Fibroblast of peridontal ligament (primary cell): ENCODE data around the gene KLHL15.
"Not testable (repeated sequence)": the region's sequence is repeated elsewhere in the genome, so short reads cannot be mapped to it uniquely, and the experiment has no call there.

Experiments used
- DNase-seq: peaks from one replicate; pipeline ENCODE4 v3.0.0-alpha.2; 2010; ENCODE audit errors: extremely low read depth

The KLHL15 gene

DNA sequence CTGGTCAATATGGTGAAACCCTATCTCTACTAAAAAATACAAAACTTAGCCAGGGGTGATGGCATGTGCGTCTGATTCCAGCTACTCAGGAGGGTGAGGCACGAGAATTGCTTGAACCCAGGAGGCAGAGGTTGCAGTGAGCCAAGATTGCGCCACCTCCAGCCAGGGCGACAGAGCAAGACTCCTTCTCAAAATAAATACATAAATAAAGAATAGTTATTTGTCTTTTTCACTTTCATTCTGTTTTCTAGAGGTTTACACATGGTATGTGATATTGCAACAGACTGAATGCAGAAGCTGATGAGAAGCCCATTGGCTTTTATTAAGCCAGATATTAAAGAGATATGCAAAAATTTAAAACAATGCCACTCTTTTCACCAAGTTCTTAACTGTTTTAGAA lies 8.2 kb downstream of the KLHL15 start:
- DNase-seq: no peak

DNA sequence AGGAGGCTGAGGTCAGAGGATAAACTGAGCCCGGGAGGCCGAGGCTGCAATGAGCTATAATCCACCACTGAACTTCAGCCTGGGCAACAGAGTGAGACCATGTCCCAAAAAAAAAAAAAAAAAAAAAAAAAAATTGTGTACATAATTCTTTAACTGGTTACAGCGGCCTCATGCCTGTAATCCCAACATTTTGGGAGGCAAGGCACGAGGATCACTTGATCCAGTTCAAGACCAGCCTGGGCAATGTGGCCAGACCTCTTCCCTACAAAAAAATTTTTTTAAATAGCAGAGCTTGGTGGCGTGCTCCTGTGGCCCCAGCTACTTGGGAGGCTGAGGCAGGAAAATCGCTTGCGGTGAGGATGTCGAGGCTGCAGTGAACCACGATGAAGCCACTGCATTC lies 9.3 kb downstream of the KLHL15 start:
- no peak for DNase-seq

DNA sequence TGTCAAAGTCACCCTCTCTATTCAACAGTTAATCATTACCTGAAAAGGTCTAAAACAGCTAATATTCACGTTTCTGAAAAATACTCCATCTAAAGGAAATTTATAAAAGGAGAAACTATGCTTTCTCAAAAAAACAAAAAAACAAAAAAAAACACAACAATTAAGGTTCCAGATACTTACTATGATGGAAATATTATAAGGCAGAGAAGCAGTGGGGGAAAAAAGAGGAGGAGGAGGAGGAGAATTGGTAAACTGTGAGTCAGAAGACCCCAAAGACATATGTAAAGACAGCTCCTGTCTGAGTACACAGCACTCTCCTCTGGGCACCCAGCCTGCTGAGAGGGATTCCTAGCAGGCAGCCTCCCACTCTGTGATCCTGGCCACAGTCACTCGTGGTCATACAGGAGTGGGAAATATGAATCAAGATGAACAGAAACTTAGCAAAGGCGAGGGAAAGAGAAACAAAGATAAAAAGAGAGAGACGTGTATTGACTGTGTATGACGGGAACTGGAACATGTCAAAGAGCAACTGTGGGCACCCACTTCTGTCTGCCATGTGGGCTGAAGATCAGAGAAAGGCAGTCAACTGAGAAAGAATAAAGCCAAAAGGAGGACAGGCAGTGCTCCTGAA lies 12.5 kb downstream of the KLHL15 start:
- DNase-seq: no peak

DNA sequence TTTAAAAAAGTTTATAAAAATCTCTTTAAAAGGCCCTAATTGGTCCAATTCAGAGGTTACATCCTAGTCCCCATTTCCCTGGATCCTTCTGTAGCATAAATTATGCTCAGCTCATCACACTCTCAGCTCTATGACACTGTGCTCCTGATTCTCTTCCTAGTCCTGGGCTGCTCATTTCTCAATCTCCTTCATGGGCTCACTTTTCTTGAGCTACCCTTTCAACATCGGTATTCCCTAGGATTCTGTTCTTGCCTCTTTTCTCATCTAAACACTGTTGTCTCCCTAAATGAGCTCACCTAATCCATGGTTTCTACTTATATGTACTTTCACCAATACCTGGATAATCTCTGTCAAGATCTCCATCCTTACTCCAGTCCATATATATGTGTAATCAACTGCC lies 14.7 kb downstream of the KLHL15 start:
- DNase-seq: no peak

DNA sequence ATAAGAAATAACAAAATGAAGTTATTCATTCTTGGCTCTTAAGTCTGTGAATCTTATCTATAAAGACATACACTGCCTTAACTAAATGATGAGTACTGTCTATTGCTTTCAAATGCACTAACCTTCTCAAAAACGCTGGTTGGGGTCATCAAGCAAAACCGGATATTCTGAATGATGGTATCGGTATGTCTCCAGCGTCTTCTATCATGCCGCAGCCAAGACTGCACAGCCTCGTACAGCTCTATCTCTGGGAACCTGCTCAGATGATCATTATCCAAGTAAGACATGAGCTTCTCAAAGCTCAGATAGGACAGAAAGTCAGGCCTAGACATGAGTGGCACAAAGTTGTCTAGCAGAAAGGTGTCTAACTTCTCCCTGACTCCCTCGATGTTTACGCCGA lies 21.1 kb downstream of the KLHL15 start:
- DNase-seq: no peak

DNA sequence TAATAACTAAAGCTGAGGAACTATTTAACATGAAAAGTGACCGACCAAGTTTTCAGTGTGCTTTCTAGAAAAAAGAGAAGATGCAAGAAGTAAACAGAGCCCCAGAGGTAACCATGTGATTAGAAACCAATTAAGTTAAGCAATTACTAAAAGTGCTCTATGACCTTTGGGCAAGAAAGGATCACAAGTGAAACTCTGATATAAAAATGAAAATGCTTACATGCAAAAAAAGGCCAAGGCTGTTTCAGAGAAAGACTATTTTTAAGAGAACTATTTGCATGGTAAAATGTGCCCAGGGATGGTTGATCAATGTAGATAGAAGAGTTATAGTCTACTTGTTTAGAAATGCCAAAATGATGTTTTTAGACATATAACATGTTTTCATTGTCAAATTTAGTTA lies 22.0 kb downstream of the KLHL15 start:
- no peak for DNase-seq

DNA sequence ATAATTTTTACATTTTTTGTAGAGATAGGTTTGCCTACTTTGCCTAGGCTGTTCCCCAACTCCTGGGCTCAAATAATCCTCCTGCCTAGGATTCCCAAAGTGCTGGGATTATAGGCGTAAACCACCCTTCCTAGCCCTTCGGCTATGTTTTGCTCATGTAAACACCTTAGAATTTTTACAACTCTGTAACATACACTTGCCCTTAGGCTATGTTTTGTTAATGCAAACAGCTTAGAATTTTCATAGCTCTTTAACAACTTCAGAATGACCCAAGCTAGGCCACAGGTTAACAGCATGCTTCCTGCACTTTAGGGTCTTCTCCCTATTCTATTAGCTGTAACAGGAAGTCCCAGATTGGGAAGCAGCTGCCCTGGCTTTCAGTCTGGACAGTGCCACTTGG lies 24.2 kb downstream of the KLHL15 start:
- no peak for DNase-seq

DNA sequence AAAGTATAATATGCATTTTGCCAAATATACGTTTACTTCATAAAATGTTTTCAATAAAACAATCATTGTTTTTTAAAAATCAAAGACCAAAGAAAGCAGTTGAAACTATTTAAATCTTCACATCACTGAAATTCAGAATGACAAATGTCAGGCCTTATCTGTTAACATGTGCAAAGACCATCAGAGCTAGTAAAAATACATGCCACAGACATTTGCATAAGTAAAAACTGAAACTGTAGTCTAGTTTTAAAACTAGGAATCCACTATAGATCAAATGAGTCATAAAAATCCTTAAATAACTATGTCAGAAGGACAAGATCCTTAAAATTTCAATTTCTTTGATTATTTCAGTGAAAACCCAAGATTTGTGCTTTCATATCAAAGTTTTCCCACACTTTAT lies 24.8 kb downstream of the KLHL15 start:
- no peak for DNase-seq

DNA sequence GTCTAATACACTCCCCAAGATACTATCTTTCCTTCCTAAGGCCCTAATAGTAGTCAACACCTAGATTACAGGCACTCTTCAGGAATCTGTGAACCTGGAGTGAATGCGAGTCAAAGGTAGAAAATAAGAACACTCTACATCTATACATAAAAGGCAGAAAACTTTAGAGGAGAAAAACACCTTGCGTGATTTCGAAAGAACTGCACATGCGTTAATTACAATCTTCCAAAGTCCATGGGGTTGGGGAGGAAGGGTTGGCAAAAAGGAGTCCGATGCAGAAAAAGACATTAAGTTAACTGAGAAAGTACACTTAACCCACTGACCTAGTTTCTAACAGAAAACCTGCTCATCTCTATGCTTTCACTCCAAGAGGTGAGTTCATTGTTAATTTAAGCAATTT lies 27.3 kb downstream of the KLHL15 start:
- no peak for DNase-seq

DNA sequence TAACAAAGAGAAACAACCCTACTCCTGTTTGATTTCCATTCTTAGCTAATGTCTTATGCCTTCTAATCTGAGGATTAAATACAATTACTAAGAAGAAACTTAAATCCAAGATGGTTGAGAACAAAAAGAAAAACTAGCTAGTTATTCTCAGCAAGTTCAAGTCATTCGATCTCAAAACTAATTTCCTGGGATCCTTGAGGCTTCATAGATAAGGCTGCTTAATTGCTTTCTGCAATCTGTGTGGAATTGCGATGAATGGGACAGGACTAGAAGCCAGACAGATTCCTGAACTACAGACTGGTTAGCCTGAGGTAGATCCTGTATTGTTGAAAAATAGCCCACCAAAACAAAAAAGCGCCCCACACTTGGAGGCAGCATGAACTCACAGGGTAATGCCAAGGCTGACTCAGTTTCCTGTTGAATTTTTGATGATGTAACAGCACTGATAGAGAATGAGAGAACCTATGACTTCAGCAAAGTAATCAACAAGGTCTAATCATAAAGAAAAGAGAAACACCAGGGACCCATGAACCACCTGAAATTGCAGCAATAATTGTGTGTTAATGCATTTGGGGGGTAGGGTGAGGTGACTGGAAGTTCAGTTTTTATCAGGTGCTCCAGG lies 33.9 kb downstream of the KLHL15 start:
- no peak for DNase-seq

DNA sequence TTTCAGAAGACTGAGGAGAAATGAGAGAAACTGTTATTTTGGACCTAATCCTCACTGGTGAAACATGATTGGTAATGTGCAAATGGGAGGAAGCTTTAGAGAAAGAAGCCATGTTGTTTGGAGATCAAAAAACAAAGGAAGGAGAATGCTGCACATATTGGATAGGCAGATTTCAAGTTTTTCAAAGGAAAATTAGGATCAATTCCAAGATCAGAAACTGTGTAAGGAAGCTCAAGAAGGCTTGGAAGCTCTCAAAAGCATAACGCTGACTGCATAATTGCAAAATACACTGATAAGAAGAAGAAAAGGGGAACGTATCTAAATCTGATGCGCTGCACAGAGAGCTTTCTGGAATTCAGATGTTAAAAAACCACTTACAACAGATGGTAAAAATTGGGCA lies 34.6 kb downstream of the KLHL15 start:
- DNase-seq: no peak

DNA sequence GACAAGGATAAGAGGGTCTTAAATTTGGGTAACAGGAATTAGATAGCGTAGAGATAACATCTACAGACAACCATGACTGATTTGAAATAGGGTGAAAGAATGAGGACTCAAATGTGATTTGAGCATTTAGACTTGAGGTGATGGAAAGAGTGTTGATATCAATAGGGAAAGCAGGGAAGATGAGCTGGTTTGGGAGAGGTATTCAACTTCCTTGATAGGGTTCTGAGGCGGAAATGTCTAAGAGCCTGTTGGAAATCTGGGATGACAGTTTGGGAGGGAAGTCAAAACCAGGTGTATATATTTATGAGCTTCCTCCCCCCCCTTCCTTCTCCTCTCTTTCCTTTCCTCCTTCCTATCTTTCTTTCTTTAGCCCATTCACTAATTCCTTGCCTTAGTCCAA lies 36.5 kb downstream of the KLHL15 start:
- no peak for DNase-seq

DNA sequence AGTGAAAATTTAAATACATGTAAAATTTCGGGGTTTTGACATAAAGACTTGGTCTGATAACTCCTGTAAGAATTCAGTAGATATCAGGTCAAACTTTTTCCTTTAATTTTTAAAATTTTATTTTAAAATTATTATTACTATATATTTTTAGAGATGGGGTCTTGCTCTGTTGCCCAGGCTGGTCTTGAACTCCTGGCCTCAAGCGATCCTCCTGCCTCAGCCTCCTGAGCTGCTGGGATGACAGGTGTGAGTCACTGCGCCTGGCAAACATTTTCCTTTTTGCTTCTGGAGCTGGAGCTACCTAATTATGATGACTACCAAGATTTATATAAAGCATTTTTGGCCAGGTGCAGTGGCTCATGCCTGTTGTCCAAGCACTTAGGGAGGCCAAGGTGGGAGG lies 37.3 kb downstream of the KLHL15 start:
- DNase-seq: no peak

DNA sequence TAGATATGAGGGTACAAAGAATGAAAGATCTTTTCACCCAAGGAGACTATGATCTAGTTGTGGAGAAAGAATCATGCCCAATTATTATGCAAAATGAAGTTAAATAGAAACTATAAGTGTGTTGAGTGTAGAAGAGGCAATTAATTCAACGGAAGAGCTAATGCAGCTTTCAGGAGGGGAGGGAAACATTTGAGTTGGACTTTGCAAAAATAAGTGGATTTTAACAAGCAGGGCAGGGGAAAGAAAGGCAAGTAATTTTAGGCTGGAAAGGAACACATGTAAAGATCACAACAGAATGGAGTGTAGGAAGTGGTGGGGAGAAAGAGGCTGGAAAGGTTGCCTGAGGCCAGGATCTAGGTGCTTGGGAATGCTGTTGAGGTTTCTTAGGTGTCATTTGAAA lies 44.1 kb downstream of the KLHL15 start:
- DNase-seq: no peak

DNA sequence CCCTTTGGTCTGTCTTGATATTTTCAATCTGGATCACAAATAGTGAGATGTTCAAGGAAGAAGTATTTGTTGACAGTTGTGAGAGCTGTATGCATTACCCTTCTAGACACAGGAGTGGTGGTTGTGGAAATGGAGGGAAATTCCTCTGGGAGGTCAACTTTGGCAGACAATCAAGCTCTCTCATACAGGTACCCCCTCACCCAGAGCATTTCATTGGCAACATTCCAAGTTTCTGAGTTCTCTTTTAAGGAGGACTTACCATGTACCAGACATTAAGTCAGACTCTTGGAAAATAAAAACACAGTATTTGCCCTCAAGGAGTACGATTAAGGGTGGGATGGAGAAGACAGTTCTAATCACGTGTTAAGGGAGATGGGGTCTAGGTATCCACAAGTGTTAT lies 45.3 kb downstream of the KLHL15 start:
- DNase-seq: no peak

DNA sequence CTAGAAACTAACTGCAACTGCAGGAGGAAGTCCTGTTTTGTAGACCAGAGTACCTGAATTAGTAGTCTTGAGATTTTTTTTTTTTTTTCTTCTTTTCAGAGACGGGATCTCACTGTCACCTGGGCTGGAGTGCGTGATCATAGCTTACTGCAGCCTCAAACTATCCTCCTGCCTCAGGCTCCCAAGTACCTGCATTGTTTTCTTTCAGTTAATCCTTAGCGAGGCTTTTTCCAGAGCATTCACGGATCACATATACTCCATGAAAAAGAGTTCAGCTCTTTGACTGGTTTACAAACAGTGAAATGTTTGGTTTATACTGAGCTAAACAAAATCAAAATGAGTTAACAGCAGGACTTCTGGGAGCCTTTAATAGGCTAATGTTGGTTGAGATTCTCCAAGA lies 45.8 kb downstream of the KLHL15 start:
- no peak for DNase-seq

DNA sequence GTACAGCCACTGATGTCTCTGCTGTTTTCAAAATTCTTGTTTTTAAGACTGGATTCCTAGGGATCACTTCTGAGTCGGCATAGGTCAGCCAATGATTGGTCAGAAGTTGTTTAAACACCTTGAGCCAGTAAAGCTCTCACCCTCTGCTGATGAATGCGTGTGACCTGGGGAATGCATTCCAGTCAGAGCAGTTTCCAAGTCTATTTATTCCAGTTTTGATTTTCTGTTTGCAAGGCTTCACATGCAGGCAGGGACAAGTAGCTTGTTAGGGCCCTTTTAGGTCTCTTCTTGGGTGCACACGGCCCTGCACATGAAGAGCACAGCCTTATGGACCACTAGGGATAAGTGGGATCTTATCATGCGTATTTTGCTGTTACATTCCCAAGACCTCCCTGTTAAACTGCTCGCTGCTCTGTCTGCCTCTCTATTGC lies 47.0 kb downstream of the KLHL15 start:
- DNase-seq: peak; percentile 2

DNA sequence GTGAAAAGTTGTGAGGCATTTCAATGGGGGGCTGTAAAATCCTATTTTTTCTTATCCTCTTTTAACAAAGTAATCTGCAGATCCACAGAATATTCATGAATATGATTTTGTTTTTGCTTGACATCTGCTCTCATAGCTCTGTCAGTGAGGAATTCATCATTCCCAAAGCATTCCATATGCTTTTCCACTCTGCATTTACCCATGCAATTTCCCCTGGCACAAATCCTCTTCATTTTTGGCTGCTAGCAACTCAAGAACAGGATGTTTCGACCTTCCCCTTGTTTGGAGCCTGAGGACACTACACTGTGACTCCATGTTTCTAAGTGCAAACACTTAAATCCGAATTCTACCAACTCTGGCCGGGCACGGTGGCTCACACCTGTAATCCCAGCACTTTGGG lies 48.5 kb downstream of the KLHL15 start:
- DNase-seq: peak; percentile 34

DNA sequence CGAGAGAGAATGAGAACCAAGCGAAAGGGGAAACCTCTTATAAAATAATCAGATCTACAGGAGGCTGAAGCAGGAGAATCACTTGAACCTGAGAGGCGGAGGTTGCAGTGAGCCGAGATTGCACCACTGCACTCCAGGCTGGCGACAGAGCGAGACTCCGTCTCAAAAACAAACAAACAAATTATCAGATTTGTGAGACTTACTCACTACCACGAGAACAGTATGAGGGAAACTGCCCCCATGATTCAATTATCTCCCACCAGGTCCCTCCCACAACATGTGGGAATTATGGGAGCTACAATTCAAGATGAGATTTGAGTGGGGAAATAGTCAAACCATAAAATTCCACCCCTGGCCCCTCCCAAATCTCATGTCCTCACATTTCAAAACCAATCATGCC lies 61.4 kb downstream of the KLHL15 start:
- DNase-seq: not testable (repeated sequence)

DNA sequence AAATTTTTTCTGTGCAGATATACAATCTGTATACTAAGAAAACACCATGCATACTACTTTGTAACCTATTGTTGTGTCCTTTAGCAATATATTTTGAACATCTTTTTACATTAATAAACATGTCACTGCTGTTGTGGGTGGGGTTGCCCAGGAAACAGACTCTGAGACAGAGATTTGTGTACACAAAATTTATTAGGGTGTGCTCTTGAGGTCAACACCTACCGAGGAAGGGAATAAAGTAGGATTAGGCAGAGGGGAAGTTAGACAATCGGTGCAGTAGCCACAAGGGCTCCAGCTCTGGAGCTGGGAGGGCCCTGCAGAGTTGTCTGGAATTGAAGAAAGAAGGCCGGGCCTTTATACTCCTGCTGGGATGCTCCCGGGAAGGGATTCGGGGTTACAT lies 62.8 kb downstream of the KLHL15 start:
- no peak for DNase-seq

DNA sequence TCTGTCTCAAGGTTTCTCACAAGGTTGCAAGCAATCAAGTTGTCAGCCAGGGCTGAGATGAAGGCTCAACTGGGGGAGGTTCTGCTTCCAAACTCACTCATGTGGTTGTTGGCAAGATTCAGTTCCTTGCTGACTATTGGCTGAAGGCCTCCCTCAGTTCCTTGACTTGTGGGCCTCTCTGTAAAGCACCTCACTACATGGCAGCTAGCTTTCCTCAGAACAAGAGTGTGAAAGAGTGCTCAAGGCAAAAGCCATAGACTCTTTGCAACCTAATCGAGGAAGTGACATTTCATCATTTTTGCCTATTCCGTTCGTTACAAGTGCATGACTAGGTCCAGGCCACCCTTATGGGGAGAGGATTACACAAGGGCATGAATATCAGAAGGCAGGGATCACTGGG lies 67.2 kb downstream of the KLHL15 start:
- no peak for DNase-seq

DNA sequence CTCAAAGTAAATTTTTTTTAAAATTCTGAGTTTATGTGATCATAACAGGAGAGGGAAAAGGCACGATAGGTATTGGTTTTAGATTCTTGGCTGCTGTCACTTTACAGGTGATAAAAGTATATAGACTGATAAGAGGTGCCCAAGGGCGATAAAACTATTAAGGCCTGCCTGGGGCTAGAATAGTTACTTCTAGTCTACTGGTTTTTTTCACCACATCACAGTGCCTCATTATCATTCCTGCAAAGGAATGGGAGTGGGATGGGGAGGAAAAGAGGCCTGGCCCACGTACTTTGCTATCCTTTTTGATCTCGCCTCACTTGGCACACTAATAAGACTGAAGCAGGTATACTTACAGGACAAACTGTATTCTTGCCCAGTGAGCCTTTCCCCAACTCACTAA lies 72.6 kb downstream of the KLHL15 start:
- DNase-seq: no peak

DNA sequence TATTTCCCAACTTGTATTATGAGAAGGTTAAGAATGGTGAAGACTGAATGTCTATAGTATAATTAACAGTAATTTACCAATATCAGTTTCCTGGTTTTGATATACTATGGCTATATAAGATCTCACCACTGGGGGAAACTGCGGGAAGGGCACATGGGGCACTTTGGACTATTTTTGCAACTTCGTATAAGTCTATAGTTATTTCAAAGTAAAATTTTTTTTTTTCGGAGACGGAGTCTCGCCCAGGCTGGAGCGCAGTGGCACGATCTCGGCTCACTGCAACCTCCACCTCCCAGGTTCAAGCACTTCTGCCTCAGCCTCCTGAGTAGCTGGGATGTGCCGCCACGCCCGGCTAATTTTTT lies 73.1 kb downstream of the KLHL15 start:
- no peak for DNase-seq
